ENCODE results near the gene CLK4. TPM values are rescaled to one million over a fixed set of nuclear protein-coding genes. Genes with fewer than 3 reads are reported as not detected.

The CLK4 gene
- total and polyA plus RNA-seq, 2 of the 8 experiments (the other 6 are each of a cell fraction or from before 2014, with no cell fraction given), result 8.1 to 12.6 TPM

GRCh38 chr5:178664141-178664540, 37.3 kb upstream of the CLK4 start:
- CTCF ChIA-PET (ENCODE audit: partially characterized antibody), result no interaction called here
- TF ChIP-seq CHD2 (IDR thresholded peaks at IDR 0.05; ENCODE audit: low read length), result no peak
- no peak for TF ChIP-seq BRCA1 (IDR thresholded peaks at IDR 0.05; ENCODE audit: low read depth, low read length)
- no peak for TF ChIP-seq HDAC6 (IDR thresholded peaks at IDR 0.05; ENCODE audit: low read depth, low read length)
- no peak for TF ChIP-seq KDM1A (IDR thresholded peaks at IDR 0.05; ENCODE audit: borderline replicate concordance, low read length)
- WGBS, 2 experiments (ENCODE audit: extremely low coverage in 1 of 2, insufficient coverage in 1 of 2, insufficient read length in 1 of 2, insufficient replicate concordance in 2 of 2, low coverage in 1 of 2, low lambda C conversion rate in 2 of 2, missing lambda C conversion rate in 1 of 2), result 89% methylated on average over 3 of the region's 3 CpGs; no CpG with 5 or more reads in 1 of the 2 experiments

More at GRCh38 chr5:178664141-178664540, 37.3 kb upstream of the CLK4 start:
- DNase-seq (ENCODE audit: low read depth in 1 of 2, low spot score in 2 of 2), result no peak
- Histone ChIP-seq H3K36me3 (ENCODE audit: control insufficient read depth in 2 of 4, insufficient read depth in 4 of 4, low read length in 3 of 4) (no peaks in the 10 kb centered on the region), H2AK5ac (ENCODE audit: low read depth, low read length) (no peak overlapping the region), H4K8ac (ENCODE audit: extremely low read depth, insufficient read depth, low read length) (no peak overlapping the region), H3K9ac (replicated peaks in 1 of 4; ENCODE audit: extremely low read depth in 1 of 4, low read depth in 3 of 4, low read length in 3 of 4) (no peak overlapping the region), H3K79me1 (ENCODE audit: low read depth, low read length) (no peaks in the 10 kb centered on the region), H3K18ac (ENCODE audit: extremely low read depth, low read length) (no peak overlapping the region), H3K23ac (ENCODE audit: insufficient read length) (no peak overlapping the region), H3K27me3 (replicated peaks in 1 of 4; ENCODE audit: control insufficient read depth in 3 of 4, extremely low read depth in 1 of 4, insufficient read depth in 3 of 4, low read length in 3 of 4) (no peaks in the 10 kb centered on the region), H3K56ac (replicated peaks; ENCODE audit: insufficient read length, low read depth, low read length) (no peak overlapping the region), H3K14ac (ENCODE audit: insufficient read length) (no peak overlapping the region), H3K23me2 (ENCODE audit: low read depth, low read length) (no peaks in the 10 kb centered on the region), H3K4ac (replicated peaks; ENCODE audit: insufficient read length, low read depth, low read length) (no peak overlapping the region), H2AFZ (ENCODE audit: low read length) (no peak overlapping the region), H3K4me1 (replicated peaks in 1 of 4; ENCODE audit: control insufficient read depth in 3 of 4, insufficient read depth in 4 of 4, low read length in 3 of 4) (no peaks in the 10 kb centered on the region; a peak in 1 of 7 replicates), H2BK20ac (ENCODE audit: low read length) (no peak overlapping the region), H2BK12ac (ENCODE audit: low read depth, low read length) (no peak overlapping the region), H2BK15ac (ENCODE audit: low read length) (no peak overlapping the region), H4K91ac (replicated peaks; ENCODE audit: insufficient read length, low read length) (no peak overlapping the region), H3K27ac (ENCODE audit: low read depth, low read length) (no peak overlapping the region), H3K9me3 (ENCODE audit: insufficient read depth in 2 of 2, low read depth in 1 of 2, low read length in 1 of 2) (peaks cover 10 to 11% of the 10 kb centered on the region in 2 experiments; a peak in 2 of 4 replicates), H2BK5ac (ENCODE audit: low read depth, low read length) (no peak overlapping the region), H3K4me2 (ENCODE audit: insufficient read depth in 1 of 2, low read depth in 2 of 2, low read length in 2 of 2) (no peak overlapping the region), H2BK120ac (replicated peaks; ENCODE audit: low read depth, low read length) (no peak overlapping the region), H4K20me1 (replicated peaks in 1 of 2; ENCODE audit: control insufficient read depth in 1 of 2, insufficient read depth in 2 of 2, low read length in 2 of 2) (no peaks in the 10 kb centered on the region), H4K5ac (ENCODE audit: insufficient read length, low read depth, low read length) (no peak overlapping the region), H3K79me2 (ENCODE audit: control insufficient read depth in 1 of 2, insufficient read depth in 2 of 2, low read length in 2 of 2) (no peaks in the 10 kb centered on the region), H3K4me3 (ENCODE audit: extremely low read depth in 1 of 4, insufficient read depth in 2 of 4, low read depth in 3 of 4, low read length in 4 of 4) (no peak overlapping the region)
- POLR2A ChIA-PET (ENCODE audit: partially characterized antibody), result interaction anchor here (0.6 kb wide), 1 partner anchor 37 kb away, joined by 4 read pairs; no protein-coding TSS in a partner anchor
- FAIRE-seq, result no peak

Measured in H1 (cell line).